ENCODE measurements around the gene ELOVL5.

The ELOVL5 gene

GRCh38 chr6:53268858-53269608 lies 79.7 kb downstream of the ELOVL5 start:
- TF ChIP-seq USF1 (IDR thresholded peaks at IDR 0.05) (no peak), TAF1 (IDR thresholded peaks at IDR 0.05; ENCODE audit: low read depth) (no peak), CEBPB (IDR thresholded peaks at IDR 0.05) (no peak)
- TF ChIP-seq, protein P1, sequence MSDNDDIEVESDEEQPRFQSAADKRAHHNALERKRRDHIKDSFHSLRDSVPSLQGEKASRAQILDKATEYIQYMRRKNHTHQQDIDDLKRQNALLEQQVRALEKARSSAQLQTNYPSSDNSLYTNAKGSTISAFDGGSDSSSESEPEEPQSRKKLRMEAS (IDR thresholded peaks at IDR 0.05), result no peak

- no peak for TF ChIP-seq CEBPB (IDR thresholded peaks at IDR 0.05)
- TF ChIP-seq, protein P2, sequence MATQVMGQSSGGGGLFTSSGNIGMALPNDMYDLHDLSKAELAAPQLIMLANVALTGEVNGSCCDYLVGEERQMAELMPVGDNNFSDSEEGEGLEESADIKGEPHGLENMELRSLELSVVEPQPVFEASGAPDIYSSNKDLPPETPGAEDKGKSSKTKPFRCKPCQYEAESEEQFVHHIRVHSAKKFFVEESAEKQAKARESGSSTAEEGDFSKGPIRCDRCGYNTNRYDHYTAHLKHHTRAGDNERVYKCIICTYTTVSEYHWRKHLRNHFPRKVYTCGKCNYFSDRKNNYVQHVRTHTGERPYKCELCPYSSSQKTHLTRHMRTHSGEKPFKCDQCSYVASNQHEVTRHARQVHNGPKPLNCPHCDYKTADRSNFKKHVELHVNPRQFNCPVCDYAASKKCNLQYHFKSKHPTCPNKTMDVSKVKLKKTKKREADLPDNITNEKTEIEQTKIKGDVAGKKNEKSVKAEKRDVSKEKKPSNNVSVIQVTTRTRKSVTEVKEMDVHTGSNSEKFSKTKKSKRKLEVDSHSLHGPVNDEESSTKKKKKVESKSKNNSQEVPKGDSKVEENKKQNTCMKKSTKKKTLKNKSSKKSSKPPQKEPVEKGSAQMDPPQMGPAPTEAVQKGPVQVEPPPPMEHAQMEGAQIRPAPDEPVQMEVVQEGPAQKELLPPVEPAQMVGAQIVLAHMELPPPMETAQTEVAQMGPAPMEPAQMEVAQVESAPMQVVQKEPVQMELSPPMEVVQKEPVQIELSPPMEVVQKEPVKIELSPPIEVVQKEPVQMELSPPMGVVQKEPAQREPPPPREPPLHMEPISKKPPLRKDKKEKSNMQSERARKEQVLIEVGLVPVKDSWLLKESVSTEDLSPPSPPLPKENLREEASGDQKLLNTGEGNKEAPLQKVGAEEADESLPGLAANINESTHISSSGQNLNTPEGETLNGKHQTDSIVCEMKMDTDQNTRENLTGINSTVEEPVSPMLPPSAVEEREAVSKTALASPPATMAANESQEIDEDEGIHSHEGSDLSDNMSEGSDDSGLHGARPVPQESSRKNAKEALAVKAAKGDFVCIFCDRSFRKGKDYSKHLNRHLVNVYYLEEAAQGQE (IDR thresholded peaks at IDR 0.05; ENCODE audit: low read depth), result no peak
- no peak for TF ChIP-seq FOXM1 (IDR thresholded peaks at IDR 0.05; ENCODE audit: borderline replicate concordance, low read depth)
Measured at GRCh38 chr6:53266553-53267090, 82.1 kb downstream of the ELOVL5 start.

GRCh38 chr6:53264915-53265607 lies 83.7 kb downstream of the ELOVL5 start:
- TF ChIP-seq CEBPB (IDR thresholded peaks at IDR 0.05) (no peak), EGR1 (IDR thresholded peaks at IDR 0.05) (no peak), YY1 (IDR thresholded peaks at IDR 0.05; ENCODE audit: low read depth) (no peak), TAF1 (IDR thresholded peaks at IDR 0.05; ENCODE audit: low read depth) (no peak), TCF12 (IDR thresholded peaks at IDR 0.05; ENCODE audit: low read depth) (no peak), CREB1 (IDR thresholded peaks at IDR 0.05; ENCODE audit: low read depth) (no peak), TEAD4 (IDR thresholded peaks at IDR 0.05) (no peak)

DNA sequence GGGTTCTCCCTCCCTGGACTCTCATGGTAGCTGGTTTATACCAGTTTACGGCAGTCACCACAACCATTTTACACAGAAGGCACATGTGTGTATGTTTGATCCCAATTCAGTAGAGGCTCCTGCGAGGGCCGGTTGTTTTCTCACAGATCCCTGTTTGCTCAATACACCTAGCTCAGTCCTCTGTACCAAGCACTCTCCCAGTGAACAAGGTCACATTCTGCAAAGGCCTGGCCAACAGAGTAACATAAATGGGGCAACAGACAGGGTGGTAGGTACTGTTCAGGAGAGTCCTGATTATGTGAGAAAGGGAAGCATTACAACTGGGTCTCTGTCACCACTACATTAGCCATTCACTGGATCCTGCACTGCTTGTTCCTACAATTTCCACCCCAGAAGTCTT lies 84.4 kb downstream of the ELOVL5 start:
- TF ChIP-seq USF1 (IDR thresholded peaks at IDR 0.05) (no peak), CREB1 (IDR thresholded peaks at IDR 0.05; ENCODE audit: low read depth) (no peak), RAD21 (IDR thresholded peaks at IDR 0.05; ENCODE audit: low read depth) (no peak), TCF12 (IDR thresholded peaks at IDR 0.05; ENCODE audit: low read depth) (no peak), NFIC (IDR thresholded peaks at IDR 0.05) (no peak), YY1 (IDR thresholded peaks at IDR 0.05; ENCODE audit: low read depth) (no peak), EGR1 (IDR thresholded peaks at IDR 0.05) (no peak), TEAD4 (IDR thresholded peaks at IDR 0.05) (no peak), ZBTB7A (IDR thresholded peaks at IDR 0.05; ENCODE audit: low read depth) (no peak), CEBPB (IDR thresholded peaks at IDR 0.05) (no peak), FOXM1 (IDR thresholded peaks at IDR 0.05; ENCODE audit: borderline replicate concordance, low read depth) (no peak), EP300 (IDR thresholded peaks at IDR 0.05; ENCODE audit: borderline replicate concordance) (no peak), TAF1 (IDR thresholded peaks at IDR 0.05; ENCODE audit: low read depth) (no peak)
- TF ChIP-seq, protein P2 (IDR thresholded peaks at IDR 0.05; ENCODE audit: low read depth), result no peak
- TF ChIP-seq, protein P1 (IDR thresholded peaks at IDR 0.05), result no peak

DNA sequence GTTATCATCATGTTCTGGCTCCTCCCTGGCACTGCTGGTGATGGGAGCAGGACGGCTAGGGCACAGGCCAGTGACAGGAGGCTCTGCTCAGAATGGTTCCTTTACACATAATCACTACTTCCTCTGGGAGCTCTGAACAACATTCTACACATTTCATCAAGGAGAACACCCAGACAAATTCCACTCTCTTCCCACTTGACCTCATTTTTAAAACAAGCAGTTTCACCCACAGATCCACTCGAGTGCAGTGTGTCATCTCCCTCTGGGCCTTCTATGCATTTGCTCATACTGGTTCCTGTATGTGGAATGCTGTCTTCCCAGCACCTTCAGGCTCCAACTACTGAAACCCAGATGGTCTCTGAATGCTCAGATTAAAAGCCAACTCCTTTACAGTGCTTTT lies 84.8 kb downstream of the ELOVL5 start:
- TF ChIP-seq ZBTB7A (IDR thresholded peaks at IDR 0.05; ENCODE audit: low read depth) (no peak), CREB1 (IDR thresholded peaks at IDR 0.05; ENCODE audit: low read depth) (no peak), EGR1 (IDR thresholded peaks at IDR 0.05) (no peak), CEBPB (IDR thresholded peaks at IDR 0.05) (no peak), TAF1 (IDR thresholded peaks at IDR 0.05; ENCODE audit: low read depth) (no peak), USF1 (IDR thresholded peaks at IDR 0.05) (no peak)

All from Ishikawa (cell line).